GM12864 (cell line): ENCODE data around the gene BCR.

Experiments
- DNase-seq: peaks from one replicate; pipeline ENCODE4 v3.0.0-alpha.2; 2011; ENCODE audit warnings: low read depth
- H3K4me3 ChIP-seq: 2 replicates; pipeline ENCODE4 v1.5.1; 2011; ENCODE audit warnings: mild to moderate bottlenecking, low read depth, low read length, control low read depth
- CTCF ChIP-seq: IDR thresholded peaks from 2 replicates; pipeline ENCODE4 v1.5.1; 2011; ENCODE audit warnings: low read depth, mild to moderate bottlenecking, moderate library complexity, low read length, control low read depth, inconsistent platforms; ENCODE audit errors: missing control alignments

Gene BCR

GRCh38 chr22:23269441-23270211 lies 89.3 kb downstream of the BCR start:
- no peak overlapping the region for H3K4me3 ChIP-seq
- TF ChIP-seq CTCF = no peak
- no peak for DNase-seq

- TF ChIP-seq CTCF = no peak
- DNase-seq = no peak
- no peak overlapping the region for H3K4me3 ChIP-seq
Observed at GRCh38 chr22:23270212-23270733, 90.0 kb downstream of the BCR start.

- H3K4me3 ChIP-seq = no peak overlapping the region
- no peak for TF ChIP-seq CTCF
- no peak for DNase-seq
Observed at GRCh38 chr22:23270798-23271596, 90.7 kb downstream of the BCR start.

GRCh38 chr22:23271597-23271908 lies 91.2 kb downstream of the BCR start:
- DNase-seq = no peak
- no peak for TF ChIP-seq CTCF
- H3K4me3 ChIP-seq = no peak overlapping the region

GRCh38 chr22:23272371-23272770 lies 92.1 kb downstream of the BCR start:
- TF ChIP-seq CTCF = no peak
- DNase-seq = no peak
- no peak overlapping the region for H3K4me3 ChIP-seq

GRCh38 chr22:23272834-23273233 lies 92.5 kb downstream of the BCR start:
- no peak overlapping the region for H3K4me3 ChIP-seq
- no peak for DNase-seq
- TF ChIP-seq CTCF = no peak
